NCI-H82 treated with DMSO at 0.1 percent for 48 hours (cell line): ENCODE measurements around the gene LARP7.
"Not testable (repeated sequence)": the region's sequence is repeated elsewhere in the genome, so short reads cannot be mapped to it uniquely, and the experiment has no call there.

ENCODE experiments used
- DNase-seq: peaks from one replicate; lab custom pipeline; 2025; ENCODE audit not compliant: unreplicated experiment; lab: John Stamatoyannopoulos, UW

Gene LARP7

DNA sequence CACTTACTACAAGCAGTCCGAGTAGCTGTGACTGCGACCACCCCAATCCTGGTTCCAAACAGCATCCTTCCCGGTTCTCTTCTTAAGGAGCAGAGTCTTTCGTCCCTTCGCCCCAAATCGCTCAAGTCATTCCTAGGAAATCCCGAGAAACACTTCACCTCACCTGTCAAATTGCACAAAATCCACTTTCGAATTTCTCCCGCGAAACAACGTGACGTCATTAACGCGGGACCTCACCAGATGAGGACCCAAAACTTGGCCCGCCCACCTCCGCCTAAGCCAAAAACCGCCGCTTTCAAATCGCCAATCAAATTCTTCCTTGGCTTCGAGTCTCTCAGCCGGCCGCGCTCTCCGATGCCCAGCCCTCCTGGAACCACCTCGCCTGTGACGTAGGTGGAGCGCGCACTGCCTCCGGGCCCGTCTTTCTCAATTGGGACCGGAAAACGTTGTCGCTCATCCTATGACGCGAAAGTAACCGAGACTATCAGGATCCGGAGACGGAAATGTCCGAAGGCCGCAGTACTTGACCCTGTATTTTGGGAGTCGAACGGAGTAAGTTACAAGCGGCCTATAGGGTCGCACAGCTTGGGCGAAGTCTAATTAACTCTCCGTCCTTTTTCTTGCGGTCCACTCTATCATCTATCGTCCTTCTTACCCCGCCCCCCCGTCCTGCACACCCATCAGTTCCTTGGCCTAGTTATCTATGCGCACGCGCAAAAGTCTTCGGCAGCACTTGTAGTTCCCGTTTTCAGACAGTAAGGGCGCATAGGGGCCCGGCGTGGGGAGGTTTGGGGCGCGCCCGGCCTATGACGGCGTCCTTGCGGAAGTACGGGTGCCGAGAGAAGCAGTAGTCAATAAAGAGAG lies at the start of gene LARP7, which contains the start of gene ZGRF1:
Gene LARP7, plus strand, starts transcription at position 456 of the 864 bp plus-strand sequence. CDS start 7,527 bp downstream, outside the sequence.
Gene ZGRF1, minus strand, starts transcription at position 222 of the 864 bp plus-strand sequence. CDS start 3,733 bp downstream, outside the sequence.
- DNase-seq = peak; percentile 93

DNA sequence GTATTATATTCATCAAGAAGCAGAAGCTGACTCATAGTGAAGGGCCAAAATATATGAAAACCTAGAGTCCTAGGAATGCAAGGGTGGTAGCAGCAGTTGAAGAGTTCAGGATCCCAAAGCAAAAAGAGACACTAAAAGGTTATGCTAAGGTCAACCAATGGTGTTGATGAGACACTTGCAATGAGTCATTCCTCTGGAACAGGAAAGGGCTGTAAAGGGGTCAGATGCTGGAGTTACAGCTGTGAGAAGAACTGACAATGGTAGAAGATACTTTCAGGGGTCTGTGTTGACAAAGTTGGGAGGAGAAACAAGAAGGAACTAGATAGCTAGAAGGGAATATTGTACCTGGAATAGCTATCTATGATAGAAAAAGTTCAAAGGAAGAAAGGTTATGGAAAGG lies 47.7 kb upstream of the LARP7 start:
- no peak for DNase-seq

DNA sequence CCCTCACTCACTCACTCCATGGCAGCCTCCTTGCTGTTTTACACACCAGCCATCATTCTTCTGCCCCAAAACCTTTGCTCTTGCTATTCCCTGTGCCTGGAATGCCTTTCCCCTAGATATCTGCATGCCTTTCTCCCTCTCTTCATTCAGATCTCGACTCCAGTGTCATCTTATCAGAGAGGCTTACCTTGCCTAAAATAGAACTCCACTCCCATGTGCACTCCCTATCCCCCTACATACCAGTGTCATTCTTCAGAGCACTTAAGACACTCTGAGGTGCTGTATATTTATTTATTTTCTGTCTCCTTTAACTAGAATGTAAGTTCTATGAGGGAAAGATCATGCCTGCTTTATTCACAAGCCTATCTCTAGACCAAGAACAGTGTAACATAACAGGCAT lies 45.4 kb upstream of the LARP7 start:
- no peak for DNase-seq

GRCh38 chr4:112592717-112593116 lies 44.2 kb upstream of the LARP7 start:
- no peak for DNase-seq

DNA sequence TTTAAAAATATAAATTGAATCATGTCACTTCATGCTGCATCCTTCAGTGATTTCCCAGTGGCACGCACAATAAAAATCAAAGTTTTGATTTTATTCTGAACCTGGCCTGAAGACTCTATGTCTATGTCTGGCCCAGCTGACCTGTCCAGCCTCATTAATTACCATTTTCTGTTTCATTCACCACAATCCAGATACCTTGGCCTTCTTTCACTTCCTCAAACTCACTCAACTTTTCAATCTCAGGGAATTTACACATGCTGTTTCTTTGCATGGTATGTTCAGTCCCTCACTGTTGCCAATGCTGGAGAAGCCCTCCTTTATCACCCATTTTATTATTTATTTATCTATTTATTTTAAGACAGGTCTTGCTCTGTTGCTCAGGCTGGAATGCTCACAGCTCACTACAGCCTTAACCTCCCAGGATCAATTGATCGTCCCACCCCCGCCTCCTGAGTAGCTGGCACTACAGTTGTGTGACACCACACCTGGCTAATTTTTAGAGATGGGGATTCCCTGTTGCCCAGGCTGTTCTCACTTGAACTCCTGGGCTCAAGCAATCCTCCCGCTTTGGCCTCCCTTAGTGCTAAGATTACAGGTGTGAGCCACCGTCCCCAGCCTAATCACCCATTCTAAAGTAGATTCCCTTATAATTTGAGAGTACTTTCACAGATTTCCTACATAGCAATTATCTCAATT lies 43.4 kb upstream of the LARP7 start:
- no peak for DNase-seq

DNA sequence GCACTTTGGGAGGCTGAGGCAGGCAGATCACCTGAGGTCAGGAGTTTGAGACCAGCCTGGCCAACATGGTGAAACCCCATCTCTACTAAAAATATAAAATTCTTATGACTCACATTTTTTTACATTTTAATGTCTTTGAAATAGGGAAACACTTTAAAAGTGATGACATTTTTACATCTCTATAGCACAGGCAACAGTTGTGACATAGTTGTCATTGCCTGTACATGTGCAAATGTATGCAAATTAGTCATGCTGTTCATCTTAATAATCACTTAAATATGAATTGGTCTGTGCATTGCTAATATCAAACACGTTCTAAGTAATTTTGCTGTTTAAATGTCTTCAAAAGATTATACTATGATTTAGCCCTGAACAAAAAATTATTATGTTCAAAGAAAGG lies 42.0 kb upstream of the LARP7 start:
- DNase-seq = no peak

GRCh38 chr4:112604589-112604988 lies 32.4 kb upstream of the LARP7 start:
- peak; percentile 8 for DNase-seq

DNA sequence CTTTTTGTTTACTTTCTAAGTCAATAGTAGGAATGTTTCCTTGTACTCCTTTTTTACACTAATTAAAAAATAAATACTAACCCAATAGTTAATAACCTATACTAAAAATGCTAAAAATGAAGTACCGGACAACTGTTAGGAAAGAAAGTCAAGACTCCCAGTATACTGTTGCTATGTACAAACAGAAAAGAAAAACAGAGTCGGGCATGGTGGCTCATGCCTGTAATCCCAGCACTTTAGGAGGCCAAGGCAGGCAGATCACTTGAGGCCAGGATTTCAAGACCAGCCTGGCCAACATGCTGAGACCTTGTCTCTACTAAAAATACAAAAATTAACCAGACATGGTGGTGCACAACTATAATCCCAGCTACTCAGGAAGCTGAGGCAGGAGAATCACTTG lies 24.1 kb upstream of the LARP7 start:
- not testable (repeated sequence) for DNase-seq

DNA sequence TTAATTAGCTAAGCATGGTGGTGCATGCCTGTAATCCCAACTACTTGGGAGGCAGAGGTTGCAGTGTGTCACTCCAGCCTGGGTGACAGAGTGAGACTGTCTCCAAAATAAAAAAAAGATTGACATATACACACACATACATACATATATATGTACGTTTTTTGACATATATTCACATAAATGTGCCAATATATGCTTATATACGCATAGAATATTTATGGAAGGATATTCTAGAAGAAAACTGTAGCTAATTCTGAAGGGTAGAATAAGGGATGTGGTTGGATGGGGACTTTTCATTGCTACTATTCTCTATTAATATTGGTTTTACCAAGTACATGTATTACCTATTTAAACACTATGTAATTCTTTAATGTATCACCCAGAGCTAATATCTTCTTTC lies 20.0 kb upstream of the LARP7 start:
- no peak for DNase-seq

DNA sequence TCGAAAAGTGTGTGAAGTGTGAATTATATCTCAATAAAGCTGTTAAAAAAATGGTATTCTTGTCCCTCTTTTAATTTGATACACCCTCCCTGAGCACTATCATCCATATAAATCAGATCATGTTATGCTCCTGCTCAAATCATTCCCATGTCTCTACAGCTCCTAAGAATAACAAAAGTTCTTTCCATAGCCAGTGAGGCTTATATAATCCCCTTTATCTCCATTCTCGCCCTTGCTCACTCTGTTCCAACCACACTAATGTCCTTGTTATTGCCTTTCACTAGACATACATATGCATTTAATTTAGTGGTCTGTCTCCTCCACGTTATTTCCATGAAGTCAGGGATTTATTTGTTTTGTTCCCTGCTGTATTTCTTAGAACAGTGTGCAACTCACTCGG lies 10.7 kb upstream of the LARP7 start:
- no peak for DNase-seq

DNA sequence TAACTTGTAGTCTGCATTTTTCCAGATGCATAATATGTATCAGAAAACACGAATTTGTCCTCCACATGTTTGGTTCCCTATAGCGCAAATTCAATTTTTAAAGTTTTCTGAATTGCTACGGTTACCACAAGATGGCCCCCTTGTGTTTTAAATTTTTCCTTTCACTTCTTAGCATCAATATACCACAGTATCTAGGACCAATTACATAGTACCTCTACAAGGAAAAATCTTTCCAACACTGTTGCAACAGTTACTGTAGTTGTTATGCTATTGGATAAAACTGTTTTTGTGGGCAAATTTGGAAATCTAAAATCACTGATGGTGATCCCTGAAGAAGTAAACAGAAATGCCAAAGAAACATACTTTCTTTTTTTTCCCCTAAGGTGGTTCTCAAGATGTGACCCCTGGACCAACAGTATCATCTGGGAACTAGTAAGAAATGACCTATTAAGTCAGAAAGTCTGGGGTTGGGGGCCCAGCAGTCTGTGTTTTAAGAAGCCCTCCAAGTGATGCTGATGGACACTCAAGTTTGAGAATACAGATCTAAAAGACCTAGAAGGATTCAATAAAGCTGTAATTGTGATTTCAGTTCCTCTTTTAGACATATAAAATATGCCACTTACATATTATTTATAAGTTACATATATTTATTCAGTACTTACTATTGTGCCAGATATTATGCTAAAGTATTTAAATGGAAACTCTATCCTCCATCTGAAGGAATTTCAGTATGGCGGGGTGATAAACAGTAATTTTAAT lies 3.3 kb upstream of the LARP7 start:
- peak; percentile 15 for DNase-seq

GRCh38 chr4:112637552-112637866 lies 566 bp downstream of the LARP7 start:
- no peak for DNase-seq

DNA sequence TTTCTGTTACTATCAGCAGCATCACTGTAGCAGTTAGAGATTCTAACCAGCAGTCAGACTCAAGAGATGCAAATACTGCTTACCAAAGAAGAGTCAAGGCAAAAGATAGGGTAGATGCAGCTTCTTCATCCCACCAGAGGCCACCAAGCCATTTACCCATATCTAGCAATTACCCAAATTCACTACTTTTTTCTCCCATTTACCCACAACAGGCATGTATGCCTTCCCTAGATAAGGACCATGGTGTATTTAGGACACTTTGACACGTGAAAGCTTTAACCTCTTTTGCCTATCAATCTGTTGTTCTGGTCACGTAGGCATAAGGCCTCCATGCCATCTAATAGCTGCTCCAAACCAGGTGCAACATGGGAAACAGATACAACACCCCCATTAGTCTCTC lies 5.6 kb downstream of the LARP7 start:
- no peak for DNase-seq

DNA sequence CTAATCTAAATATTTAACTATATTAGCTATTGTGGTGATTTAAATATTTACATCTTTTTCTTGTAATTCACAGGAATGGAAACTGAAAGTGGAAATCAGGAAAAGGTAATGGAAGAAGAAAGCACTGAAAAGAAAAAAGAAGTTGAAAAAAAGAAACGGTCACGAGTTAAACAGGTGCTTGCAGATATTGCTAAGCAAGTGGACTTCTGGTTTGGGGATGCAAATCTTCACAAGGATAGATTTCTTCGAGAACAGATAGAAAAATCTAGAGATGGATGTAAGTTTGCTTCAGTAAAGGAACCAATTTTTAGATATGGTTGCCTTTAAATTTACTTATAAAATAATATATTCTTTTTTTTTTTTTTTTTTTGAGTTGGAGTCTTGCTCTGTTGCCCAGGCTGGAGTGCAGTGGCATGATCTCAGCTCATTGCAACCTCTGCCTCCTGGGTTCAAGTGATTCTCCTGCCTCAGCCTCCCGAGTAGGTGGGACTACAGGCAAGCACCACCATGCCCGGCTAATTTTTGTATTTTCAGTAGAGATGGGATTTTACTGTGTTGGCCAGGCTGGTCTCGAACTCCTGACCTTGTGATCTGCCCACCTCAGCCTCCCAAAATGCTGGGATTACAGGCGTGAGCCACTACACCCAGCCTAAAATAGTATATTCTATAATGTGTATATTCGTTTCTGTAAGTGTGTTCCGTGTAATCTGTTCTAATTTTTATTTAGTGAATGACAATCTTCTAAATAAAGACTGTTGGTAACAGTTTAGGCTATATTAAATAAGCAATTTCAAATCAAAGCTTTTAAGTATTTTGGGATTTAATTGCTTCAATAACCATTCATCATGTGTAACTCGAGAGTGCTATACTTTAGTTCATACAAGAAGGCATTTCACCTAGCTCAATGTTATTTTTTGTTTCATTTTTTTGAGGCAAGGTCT lies 7.9 kb downstream of the LARP7 start:
- not testable (repeated sequence) for DNase-seq

DNA sequence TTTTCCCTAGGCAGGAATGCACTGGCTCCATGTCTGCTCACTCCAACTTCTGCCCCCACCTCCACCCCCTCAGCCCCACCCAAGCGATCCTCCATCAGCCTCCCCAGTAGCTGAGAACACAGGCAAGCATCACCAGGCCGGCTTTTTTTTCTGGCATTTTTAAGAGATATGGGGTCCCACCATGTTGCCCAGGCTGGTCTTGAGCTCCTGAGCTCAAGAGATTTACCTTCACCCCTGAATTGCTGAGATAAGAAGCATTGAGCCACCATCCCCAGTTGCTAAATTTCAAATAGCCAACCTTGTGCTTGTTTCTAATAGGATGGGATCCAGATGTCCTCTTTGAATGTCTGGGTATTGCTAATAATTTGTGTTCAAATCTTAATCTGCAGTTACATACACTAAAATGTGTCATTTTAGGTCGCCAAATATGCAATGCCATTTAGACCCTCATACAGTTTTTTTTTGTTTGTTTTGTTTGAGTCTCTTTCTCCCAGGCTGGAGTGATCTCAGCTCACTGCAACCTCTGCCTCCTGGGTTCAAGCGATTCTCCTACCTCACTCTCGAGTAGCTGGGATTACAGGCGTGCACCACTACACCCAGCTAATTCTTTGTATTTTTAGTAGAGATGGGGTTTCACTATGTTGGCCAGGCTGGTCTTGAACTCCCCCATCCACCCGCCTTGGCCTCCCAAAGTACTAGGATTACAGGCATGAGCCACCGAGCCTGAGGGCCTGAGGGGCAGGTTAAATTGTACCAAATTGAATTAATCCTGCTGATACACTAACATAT lies 8.8 kb downstream of the LARP7 start:
- DNase-seq = no peak

DNA sequence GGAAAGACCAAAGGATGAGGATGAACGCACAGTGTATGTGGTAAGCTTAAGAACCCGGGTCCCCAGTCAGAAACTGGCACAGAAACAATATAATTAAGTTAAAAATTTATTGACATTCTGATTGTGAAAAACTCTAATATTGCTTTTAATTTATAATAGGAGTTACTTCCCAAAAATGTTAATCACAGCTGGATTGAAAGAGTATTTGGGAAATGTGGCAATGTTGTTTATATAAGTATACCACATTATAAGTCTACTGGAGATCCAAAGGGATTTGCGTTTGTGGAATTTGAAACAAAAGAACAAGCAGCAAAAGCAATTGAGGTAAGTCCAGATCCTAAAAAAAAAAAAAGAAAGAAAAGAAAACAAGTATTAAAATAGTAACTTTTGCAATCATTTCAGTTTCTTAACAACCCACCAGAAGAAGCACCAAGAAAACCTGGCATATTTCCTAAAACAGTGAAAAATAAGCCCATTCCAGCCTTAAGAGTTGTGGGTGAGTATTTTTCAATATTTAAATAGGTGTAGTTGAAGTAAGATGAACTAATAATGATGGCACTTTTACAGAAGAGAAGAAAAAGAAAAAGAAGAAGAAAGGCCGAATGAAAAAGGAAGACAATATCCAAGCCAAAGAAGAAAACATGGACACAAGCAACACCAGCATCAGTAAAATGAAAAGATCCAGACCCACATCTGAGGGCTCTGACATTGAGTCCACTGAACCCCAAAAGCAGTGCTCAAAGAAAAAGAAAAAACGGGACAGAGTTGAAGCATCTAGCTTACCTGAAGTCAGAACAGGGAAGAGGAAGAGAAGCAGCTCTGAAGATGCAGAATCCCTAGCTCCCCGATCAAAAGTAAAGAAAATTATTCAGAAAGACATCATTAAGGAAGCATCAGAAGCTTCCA lies 9.9 kb downstream of the LARP7 start:
- no peak for DNase-seq

DNA sequence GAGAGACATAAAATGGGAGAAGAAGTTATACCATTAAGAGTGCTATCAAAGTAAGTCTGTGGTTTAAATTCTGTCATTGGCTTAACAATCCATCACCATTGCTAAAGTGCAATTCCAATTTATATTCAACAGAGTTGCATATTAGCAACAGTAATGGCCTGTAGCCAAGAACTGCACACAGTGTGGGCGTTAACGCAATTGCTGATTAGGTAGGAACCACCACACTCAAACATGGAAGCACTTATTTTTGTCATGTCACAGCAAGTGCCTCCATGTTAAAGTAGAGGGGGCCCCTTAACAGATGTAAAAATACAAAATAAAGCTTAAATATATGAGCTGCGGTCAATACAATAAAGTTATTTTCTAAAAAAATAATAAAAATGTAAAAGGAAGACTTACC lies 10.8 kb downstream of the LARP7 start:
- no peak for DNase-seq

GRCh38 chr4:112648263-112649054 lies 11.5 kb downstream of the LARP7 start:
- no peak for DNase-seq
